CD4-positive, alpha-beta T cell treated with Interferon gamma for 1 hour (primary cell): ENCODE data around the gene GPR146.
A peak's percentile ranks its signal among the peaks of the same experiment; 100 is the strongest.

Source experiments
- DNase-seq: peaks from one replicate; pipeline ENCODE4 v3.0.0-alpha.2; 2020

Gene GPR146

GRCh38 chr7:1012004-1012715 is 32.2 kb upstream of the GPR146 start:
- no peak for DNase-seq

DNA sequence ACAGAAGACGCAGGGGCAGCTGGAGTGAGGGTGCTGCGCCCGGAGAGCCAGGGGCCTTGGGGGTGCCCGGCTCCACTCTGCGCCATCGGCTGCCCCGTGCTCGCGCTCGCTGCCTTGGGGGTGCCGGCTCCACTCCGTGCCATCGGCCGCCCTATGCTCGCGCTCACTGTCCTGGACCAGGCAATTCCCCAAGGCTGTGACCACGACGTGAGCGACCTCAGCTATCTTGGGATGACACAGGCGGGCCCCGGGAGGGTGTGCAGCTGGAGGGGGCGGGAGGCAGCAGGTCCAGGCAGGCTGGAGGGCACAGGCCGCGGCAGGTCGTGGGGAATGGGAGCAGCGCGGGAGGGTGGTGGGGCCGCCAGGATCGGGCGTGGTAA is 31.6 kb upstream of the GPR146 start:
- no peak for DNase-seq

- no peak for DNase-seq
These were observed 30.8 kb upstream of the GPR146 start for GRCh38 chr7:1013581-1013980.

- no peak for DNase-seq
These were observed 29.7 kb upstream of the GPR146 start for GRCh38 chr7:1014681-1015080.

DNA sequence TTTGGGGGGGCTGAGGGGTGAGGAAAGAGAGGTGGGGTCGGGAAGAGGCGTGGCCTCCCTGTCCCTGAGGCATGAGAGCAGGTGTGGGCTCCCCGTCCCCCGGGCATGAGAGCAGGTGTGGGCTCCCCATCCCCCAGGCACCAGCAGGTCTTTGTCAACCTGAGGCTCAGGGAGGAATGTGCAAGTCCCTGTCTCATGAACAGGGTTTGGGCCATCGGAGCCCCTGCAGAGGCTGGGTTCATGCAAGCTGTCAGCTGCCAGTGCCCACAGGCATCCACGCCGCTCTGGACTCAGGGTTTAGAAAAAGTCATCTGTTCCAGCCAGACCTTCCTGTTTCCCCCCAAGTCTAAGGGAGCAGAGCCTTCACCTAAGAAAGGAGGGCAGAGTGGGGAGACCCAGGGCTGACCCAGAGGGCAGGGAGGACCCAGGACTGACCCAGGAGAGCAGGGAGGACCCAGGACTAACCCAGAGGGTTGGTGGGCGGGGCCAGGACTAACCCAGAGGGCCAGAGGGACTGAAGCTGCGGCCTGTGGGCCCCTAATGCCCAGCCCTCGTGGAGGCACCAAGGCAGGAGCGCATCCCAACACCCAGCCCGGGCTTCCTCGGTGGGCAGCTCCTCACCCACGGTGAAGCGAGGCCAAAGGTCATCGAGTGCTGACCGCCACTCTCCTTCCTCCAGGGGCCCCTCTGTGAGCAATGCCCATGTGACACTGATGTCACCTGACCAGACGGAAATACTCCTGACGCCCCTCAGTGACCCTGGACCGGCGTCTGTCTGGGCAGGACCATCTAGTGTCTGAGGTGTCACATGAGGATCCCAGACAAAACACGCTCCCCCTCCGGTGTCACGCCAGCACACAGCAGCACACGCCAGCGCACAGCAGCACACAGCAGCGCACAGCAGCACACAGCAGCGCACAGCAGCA is 28.9 kb upstream of the GPR146 start:
- no peak for DNase-seq

- DNase-seq = no peak
These were observed 27.5 kb upstream of the GPR146 start for GRCh38 chr7:1016577-1017531.

GRCh38 chr7:1017586-1018333 is 26.6 kb upstream of the GPR146 start:
- no peak for DNase-seq

- no peak for DNase-seq
These were observed 26.0 kb upstream of the GPR146 start for GRCh38 chr7:1018334-1018695.

DNA sequence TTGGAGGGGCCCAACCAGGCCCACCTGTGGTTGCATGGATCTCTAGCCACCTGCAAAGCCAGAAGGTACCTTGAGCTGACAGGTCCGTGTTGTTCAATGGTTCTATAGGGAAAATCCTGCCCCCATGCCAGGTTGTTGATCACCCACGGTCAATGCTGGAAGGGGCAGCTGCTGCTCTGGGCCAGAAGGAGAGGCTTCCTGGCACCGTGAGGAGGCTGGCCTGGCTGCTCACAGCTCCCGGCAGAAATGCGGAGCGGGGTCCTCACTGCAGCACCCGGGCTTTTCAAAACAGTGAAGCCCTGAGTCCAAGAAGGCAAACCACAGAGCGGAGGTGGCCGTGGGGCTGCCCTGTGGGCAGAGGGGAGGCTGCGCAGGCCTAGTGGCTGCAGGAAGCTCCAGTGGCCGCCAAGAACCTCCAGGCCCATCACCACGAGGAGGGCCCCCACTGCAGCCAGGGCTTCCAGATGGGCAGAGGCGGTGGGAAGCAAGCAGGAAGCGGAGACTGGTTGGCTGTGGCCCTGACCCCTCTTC is 25.0 kb upstream of the GPR146 start:
- no peak for DNase-seq

DNA sequence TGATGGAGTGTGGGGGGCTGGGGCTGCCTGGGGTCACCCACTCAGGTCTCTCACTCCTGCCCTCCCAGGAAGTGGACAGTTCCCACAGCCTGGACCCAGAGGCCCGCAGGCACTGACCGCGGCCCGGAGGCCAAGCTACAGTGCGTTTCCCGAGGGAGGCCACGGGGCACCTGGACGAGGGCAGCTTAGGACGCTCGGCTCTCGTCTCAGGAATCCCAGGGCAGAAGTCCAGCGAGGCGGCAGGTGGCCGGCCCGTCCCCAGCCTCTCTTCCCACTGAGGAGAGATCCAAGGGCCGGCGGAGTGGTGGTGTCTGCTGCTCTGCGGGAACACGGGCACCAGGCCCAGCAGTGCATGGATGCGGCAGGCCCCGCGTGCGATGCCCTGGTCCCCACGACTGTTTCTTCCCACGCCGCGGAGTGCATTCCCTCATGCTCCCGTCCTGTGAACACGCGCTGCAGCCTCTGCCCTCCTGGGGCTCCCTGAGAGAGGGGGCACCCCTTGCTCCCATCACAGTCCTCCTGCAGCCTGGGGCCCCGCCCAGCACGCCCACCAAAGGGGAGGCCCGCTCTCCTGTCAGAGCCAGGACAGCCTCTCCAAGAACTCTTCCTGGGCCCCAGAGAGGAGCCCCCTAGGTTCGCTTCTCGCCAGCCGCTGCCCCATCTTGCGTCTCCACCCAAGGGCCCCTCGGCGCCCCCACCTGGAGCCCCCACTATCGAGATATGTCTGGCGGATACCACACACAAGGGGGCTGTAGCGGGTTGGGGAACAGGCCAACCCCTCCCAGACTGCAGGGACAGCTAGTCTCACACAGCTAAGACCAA is 24.3 kb upstream of the GPR146 start:
- DNase-seq = no peak

DNA sequence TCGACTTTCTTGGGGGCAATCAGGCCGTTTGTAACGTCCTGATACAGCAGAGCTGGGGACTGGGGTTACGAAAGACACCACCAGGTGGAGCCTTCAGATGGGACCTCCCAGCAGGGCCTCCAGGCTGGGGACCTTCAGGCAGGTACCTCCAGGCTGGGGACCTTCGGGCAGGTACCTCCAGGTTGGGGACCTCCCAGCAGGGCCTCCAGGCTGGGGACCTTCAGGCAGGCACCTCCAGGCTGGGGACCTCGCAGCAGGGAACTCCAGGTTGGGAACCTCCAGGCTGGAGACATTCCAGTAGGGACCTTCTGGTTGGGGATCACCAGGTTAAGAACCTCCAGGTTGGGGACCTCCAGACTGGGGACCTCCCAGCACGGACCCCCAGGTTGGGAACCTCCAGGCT is 23.5 kb upstream of the GPR146 start:
- no peak for DNase-seq

DNA sequence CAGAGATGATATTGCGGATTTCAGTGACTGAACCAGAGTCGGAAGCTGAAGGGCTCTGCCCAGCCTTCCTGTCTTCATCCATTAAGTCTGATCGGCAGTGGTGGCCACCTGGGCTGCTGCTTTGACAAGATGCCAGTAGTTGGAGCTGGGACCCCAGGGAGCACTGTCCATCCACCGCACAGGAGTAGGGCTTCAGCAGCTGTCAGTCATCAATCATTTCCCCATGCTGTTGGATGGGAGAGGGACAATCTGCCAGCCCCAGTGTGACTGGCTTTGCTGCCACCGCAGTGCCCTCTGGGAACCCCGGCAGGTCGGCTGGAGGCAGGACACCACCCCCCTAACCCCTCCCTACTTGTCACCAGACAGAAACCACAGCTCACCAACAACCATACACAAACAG is 23.0 kb upstream of the GPR146 start:
- DNase-seq = no peak

GRCh38 chr7:1021931-1022330 is 22.4 kb upstream of the GPR146 start:
- no peak for DNase-seq

DNA sequence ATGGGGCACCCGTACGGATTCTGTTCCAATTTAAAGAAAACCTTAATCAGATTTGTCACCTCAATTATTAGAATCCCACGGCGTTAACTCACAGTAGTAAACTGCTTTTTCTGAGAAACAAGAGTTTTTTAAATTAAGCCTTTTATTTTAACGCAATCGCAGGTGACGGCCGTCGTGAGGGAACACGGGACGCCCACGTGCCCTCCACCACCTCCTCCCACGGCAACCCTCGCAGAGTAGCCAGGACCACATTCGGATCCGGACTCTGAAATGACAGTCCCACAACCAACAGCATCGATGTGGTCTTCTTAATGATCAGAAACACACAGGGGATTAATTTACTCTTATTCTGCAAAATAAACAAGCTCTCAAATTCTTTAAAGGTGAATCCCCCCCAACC is 22.0 kb upstream of the GPR146 start:
- no peak for DNase-seq

- DNase-seq = peak; percentile 78
These were observed 21.4 kb upstream of the GPR146 start for GRCh38 chr7:1022801-1023465.

DNA sequence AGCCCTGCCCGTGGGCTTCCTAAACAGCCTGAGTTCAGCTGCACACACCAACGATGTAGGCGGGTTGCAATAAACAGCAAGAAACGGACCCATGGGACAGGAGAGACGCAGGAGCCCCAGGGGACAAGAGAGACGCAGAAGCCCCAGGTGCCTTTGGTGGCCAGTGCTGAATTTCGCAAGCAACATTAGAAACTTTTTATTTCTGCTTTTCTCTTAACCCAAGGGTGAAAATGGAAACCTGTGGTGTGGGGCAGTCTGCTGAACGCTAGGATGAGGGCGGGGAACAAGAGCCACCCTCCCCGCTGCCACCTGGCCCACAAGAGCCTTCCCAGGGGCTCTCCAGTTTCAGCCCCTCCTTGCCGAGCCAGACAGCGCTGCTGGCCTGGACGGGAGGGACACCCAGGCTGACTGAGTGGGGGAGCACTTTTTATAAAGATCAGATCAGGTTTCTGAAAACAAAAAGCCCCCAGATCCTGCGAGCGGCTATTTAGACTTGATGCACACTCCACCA is 20.0 kb upstream of the GPR146 start:
- DNase-seq = peak; percentile 83

- no peak for DNase-seq
These were observed 19.2 kb upstream of the GPR146 start for GRCh38 chr7:1024876-1025742.

DNA sequence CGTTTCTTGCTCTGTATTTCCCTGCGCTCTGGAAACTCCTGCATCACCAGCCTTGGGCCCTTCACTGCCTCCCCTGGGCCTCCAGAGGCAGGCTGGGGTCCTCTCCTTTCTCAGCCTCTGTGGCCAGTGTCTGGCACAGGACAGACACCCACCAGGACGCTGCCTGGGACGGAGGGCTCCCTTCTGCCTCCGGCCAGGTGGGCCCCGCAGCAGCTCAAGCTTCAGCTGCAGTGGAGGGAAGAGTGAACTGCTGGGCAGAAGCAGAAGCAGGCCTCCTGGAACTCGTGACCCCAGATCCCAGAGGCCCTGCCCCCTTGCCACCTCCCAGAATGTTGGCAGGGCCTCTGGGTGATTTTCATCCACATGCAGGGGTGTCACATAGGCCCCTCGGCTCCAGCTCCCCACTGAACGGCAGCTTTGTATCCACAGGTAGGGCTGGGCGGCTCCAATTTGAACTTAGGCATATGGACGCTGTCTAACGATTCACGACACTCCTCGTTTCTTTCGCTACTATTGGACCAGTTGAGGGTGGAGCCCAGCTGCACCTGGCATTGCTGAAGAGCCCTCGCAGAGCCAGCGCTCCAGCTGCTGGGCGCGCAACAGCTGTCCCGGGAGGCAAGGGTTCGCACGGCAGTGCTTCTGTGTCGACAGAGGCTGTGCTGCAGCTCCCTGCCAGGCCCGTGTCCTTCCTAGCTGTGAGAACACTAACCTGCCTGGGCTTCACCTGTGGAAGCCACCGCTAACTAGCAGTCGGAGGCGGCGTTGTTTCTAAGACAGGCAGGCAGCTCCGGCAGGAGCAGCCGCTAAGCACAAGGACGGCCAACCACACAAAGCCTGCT is 18.4 kb upstream of the GPR146 start:
- DNase-seq = no peak
